ENCODE results near the gene UCHL5. TPM values are rescaled to one million over a fixed set of nuclear protein-coding genes. Genes with fewer than 3 reads are reported as not detected.

Gene UCHL5
- total and polyA plus RNA-seq, 2 of the 13 experiments (the other 11 are each of a cell fraction or from before 2014, with no cell fraction given) = 18.2 to 44.1 TPM

- TF ChIP-seq, protein P1, sequence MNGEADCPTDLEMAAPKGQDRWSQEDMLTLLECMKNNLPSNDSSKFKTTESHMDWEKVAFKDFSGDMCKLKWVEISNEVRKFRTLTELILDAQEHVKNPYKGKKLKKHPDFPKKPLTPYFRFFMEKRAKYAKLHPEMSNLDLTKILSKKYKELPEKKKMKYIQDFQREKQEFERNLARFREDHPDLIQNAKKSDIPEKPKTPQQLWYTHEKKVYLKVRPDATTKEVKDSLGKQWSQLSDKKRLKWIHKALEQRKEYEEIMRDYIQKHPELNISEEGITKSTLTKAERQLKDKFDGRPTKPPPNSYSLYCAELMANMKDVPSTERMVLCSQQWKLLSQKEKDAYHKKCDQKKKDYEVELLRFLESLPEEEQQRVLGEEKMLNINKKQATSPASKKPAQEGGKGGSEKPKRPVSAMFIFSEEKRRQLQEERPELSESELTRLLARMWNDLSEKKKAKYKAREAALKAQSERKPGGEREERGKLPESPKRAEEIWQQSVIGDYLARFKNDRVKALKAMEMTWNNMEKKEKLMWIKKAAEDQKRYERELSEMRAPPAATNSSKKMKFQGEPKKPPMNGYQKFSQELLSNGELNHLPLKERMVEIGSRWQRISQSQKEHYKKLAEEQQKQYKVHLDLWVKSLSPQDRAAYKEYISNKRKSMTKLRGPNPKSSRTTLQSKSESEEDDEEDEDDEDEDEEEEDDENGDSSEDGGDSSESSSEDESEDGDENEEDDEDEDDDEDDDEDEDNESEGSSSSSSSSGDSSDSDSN (CRISPR knock-in tag; IDR thresholded peaks at IDR 0.05) = peak; percentile 90
- TF ChIP-seq CC2D1A (CRISPR knock-in tag; IDR thresholded peaks at IDR 0.05) = no peak
- TF ChIP-seq PRMT3 (CRISPR knock-in tag; IDR thresholded peaks at IDR 0.05; ENCODE audit: borderline replicate concordance, low read depth) = no peak; the same call in 1 of the 2 replicates
- TF ChIP-seq CREM (IDR thresholded peaks at IDR 0.05) = peak; percentile 93
- no peak; the same call in 1 of the 2 replicates for TF ChIP-seq CREM (CRISPR knock-in tag; IDR thresholded peaks at IDR 0.05)
- TF ChIP-seq ZEB1 (IDR thresholded peaks at IDR 0.05; ENCODE audit: insufficient replicate concordance, low read depth) = no peak
- peak; percentile 80 for TF ChIP-seq NFKBIZ (CRISPR knock-in tag; IDR thresholded peaks at IDR 0.05)
- peak; percentile 47; the same call in 1 of the 2 replicates for TF ChIP-seq MXD3 (CRISPR knock-in tag; IDR thresholded peaks at IDR 0.05)
- TF ChIP-seq PLSCR1 (CRISPR knock-in tag; IDR thresholded peaks at IDR 0.05; ENCODE audit: borderline replicate concordance) = no peak
- TF ChIP-seq BRF2 (CRISPR knock-in tag; IDR thresholded peaks at IDR 0.05) = peak; percentile 88
- TF ChIP-seq PAWR (CRISPR knock-in tag; IDR thresholded peaks at IDR 0.05; ENCODE audit: borderline replicate concordance) = no peak
- TF ChIP-seq ZNF124 (CRISPR knock-in tag; IDR thresholded peaks at IDR 0.05) = peak; percentile 79; the same call in 1 of the 2 replicates
- no peak for TF ChIP-seq MBD4 (IDR thresholded peaks at IDR 0.05; ENCODE audit: borderline replicate concordance, low read length)
- no peak; the same call in 1 of the 2 replicates for TF ChIP-seq ZFAT (CRISPR knock-in tag; conservative IDR thresholded peaks at IDR 0.05)
- TF ChIP-seq ELF4 (CRISPR knock-in tag; IDR thresholded peaks at IDR 0.05; ENCODE audit: borderline replicate concordance) = no peak
- TF ChIP-seq KAT2B (IDR thresholded peaks at IDR 0.05; ENCODE audit: borderline replicate concordance, low read depth, low read length) = no peak
- peak; percentile 90 for TF ChIP-seq ZFY (CRISPR knock-in tag; IDR thresholded peaks at IDR 0.05)
- no peak; the same call in 1 of the 2 replicates for TF ChIP-seq ZNF414 (CRISPR knock-in tag; IDR thresholded peaks at IDR 0.05)
- peak; percentile 90 for TF ChIP-seq ASH2L (IDR thresholded peaks at IDR 0.05; ENCODE audit: insufficient read length, low read depth, low read length)
These were observed at the start of gene UCHL5, which contains the start of gene RO60 (continued) for GRCh38 chr1:193059282-193060114.

Data from HepG2 (cell line).